Heart right ventricle (tissue), 16 donors: ENCODE data around the gene RNF113B. TPM values are rescaled to one million over a fixed set of nuclear protein-coding genes. Genes with fewer than 3 reads are reported as not detected.

Experiments
- ATAC-seq, 8 donors: fragments of 200-7000 bp; cut with Tn5 transposase; one replicate each; pipeline ENCODE4 v1.9.1; 2020; ENCODE audit warnings: mild to moderate bottlenecking in 8 of 8, moderate library complexity in 8 of 8, moderate number of reproducible peaks in 1 of 8
- DNase-seq, 2 donors: peaks; one replicate each; pipeline ENCODE4 v3.0.0-alpha.2; 2020
- H3K27ac ChIP-seq, 10 donors: fragments of 200-600 bp; sonication (generic) in 2 of 10; one replicate each; pipeline versions ENCODE4 v1.5.0 to v1.8.0; 2020 to 2022; ENCODE audit warnings: mild to moderate bottlenecking in 3 of 10
- H3K27me3 ChIP-seq, 7 donors: fragments of 200-600 bp; one replicate each; pipeline ENCODE4 v1.8.0; 2021 to 2022; ENCODE audit warnings: mild to moderate bottlenecking in 2 of 7
- H3K36me3 ChIP-seq, 9 donors: fragments of 200-600 bp; sonication (generic) in 1 of 9; one replicate each; pipeline versions ENCODE4 v1.5.0 to v1.8.0; 2020 to 2022; ENCODE audit warnings: mild to moderate bottlenecking in 2 of 9
- H3K4me1 ChIP-seq, 9 donors: fragments of 200-600 bp; sonication (generic) in 1 of 9; one replicate each; pipeline versions ENCODE4 v1.5.0 to v1.8.0; 2020 to 2022; ENCODE audit warnings: mild to moderate bottlenecking in 4 of 9
- H3K4me3 ChIP-seq, 10 donors: fragments of 200-600 bp; sonication (generic) in 2 of 10; one replicate each; pipeline versions ENCODE4 v1.5.0 to v1.8.0; 2020 to 2022; ENCODE audit warnings: mild to moderate bottlenecking in 7 of 10, moderate library complexity in 2 of 10
- H3K9me3 ChIP-seq, 11 donors: fragments of 200-600 bp in 10 of 11; sonication (generic) in 2 of 11; one replicate each; pipeline versions ENCODE4 v1.5.0 to v1.8.0; 2013 to 2022; ENCODE audit warnings: mild to moderate bottlenecking in 2 of 11, control low read depth in 1 of 11, moderate library complexity in 1 of 11
- CTCF ChIP-seq, 9 donors: fragments of 200-600 bp; sonication (generic) in 2 of 9; IDR thresholded peaks; one replicate each; pipeline versions ENCODE4 v1.5.0 to v1.8.0; 2021 to 2022; ENCODE audit warnings: antibody characterized with exemption in 9 of 9, mild to moderate bottlenecking in 5 of 9, moderate library complexity in 1 of 9
- WGBS, 2 donors: extraction: QIAGEN DNeasy Blood & Tissue Kit; methylation state at CpG; one replicate each; pipeline ENCODE4 v1.1.7; 2013; ENCODE audit warnings: inconsistent platforms in 1 of 2; 5-methylcytosine and 5-hydroxymethylcytosine counted together
- intact Hi-C, 10 donors: fragments of 100-400 bp; cut with DNase I; formaldehyde crosslinking; loops; one replicate each; pipeline versions ENCODE4 v1.11.1 to v1.14.2; 2022
- polyA plus RNA-seq, 2 donors: library from polyadenylated mRNA; stranded (reverse); fragments of 200-250 nt; gene quantifications; one replicate each; pipeline ENCODE4 v1.2.3, GENCODE V29; 2013
- total RNA-seq, 10 donors: library from RNA; stranded (reverse); fragmentation: NEBNext Ultra II Directional in 3 of 10; extraction: Animal tissue kit (Norgen Biotek cat#: 25700) in 3 of 10; gene quantifications; one replicate each; pipeline versions ENCODE4 v1.2.1 to v1.2.4, GENCODE V29; 2021 to 2023
- donor health status: Arrhythmogenic right ventricular cardiomyopathy.
- donor health status: ischemic (EF 13 %, LVEDD 7.1; RV severe dilation, severe dysfunction).
- donor health status: healthy with polysubstance abuse.
- donor health status: DM: no; HTN: yes; CAD: no.
- donor health status: DM: no; HTN: no; CAD: no.
- donor health status: ischemic (EF 25% LVEDD 6.9; RV normal size, moderate dysfunction).
- donor health status: ischemic (EF 25% LVEDD 5.7; RV mildly dilated, moderate dysfunction).
- donor health status: healthy.
- donor health status: DM: yes; HTN: yes; CAD: no.
- donor health status: Ischemic cardiomyopathy.
- donor health status: ischemic (EF 35%, LVEDD 5.7; RV mildly dilated, moderate dysfunction).
- donor health status: nonischemic (EF 11% LVEDD 7.7; RV severe dilation, severe dysfunction).
- donor health status: DM: yes; HTN: yes; CAD: no.
- donor health status: PGD.
- donor health status: ischemic (EF 29% LVEDD 5.4; RV normal size, mild dysfunction).
- donor health status: nonischemic (EF 23%, LVEDD 6.1; RV moderate dilation, normal function).

Gene RNF113B
- total and polyA plus RNA-seq, 12 donors, result not detected

GRCh38 chr13:98195054-98195791 is 18.2 kb upstream of the RNF113B start:
- intact Hi-C loops, result no loop called here
- peaks cover 0 to 10% (median 4%) of the 10 kb centered on the region in 9 donors for H3K4me1 ChIP-seq
- H3K4me3 ChIP-seq, result no peak overlapping the region
- no peaks in the 10 kb centered on the region for H3K36me3 ChIP-seq
- ATAC-seq (no peak), DNase-seq (no peak)
- no peaks in the 10 kb centered on the region for H3K27me3 ChIP-seq
- H3K9me3 ChIP-seq, result no peaks in the 10 kb centered on the region
- 89 to 92% methylated on average over 10 of the region's 10 CpGs for WGBS, 2 donors
- no peak for TF ChIP-seq CTCF (IDR thresholded peaks at IDR 0.05)
- no peak overlapping the region for H3K27ac ChIP-seq

GRCh38 chr13:98192008-98192407 is 14.9 kb upstream of the RNF113B start:
- DNase-seq (no peak), ATAC-seq (no peak)
- H3K27me3 ChIP-seq, result no peaks in the 10 kb centered on the region
- H3K4me3 ChIP-seq, result no peak overlapping the region
- TF ChIP-seq CTCF (IDR thresholded peaks at IDR 0.05), result no peak
- intact Hi-C loops, result no loop called here
- 90 to 91% methylated on average over 2 of the region's 2 CpGs for WGBS, 2 donors
- peaks cover 6 to 41% (median 29%) of the 10 kb centered on the region in 9 donors for H3K4me1 ChIP-seq
- H3K36me3 ChIP-seq, result no peaks in the 10 kb centered on the region
- no peaks in the 10 kb centered on the region for H3K9me3 ChIP-seq
- H3K27ac ChIP-seq, result no peak overlapping the region

- DNase-seq (no peak), ATAC-seq (no peak)
- H3K27me3 ChIP-seq, result no peaks in the 10 kb centered on the region
- H3K27ac ChIP-seq, result no peak overlapping the region
- no peaks in the 10 kb centered on the region for H3K9me3 ChIP-seq
- WGBS, 2 donors, result 72 to 74% methylated on average over 11 of the region's 11 CpGs
- no peak for TF ChIP-seq CTCF (IDR thresholded peaks at IDR 0.05)
- intact Hi-C loops, result no loop called here
- peaks cover 6 to 42% (median 29%) of the 10 kb centered on the region in 9 donors for H3K4me1 ChIP-seq
- no peaks in the 10 kb centered on the region for H3K36me3 ChIP-seq
- no peak overlapping the region for H3K4me3 ChIP-seq
These were observed 13.9 kb upstream of the RNF113B start for GRCh38 chr13:98190889-98191444.

GRCh38 chr13:98189841-98190505 is 12.9 kb upstream of the RNF113B start:
- Histone ChIP-seq H3K9me3 (no peaks in the 10 kb centered on the region), H3K4me3 (no peak overlapping the region), H3K4me1 (peaks cover 6 to 42% (median 29%) of the 10 kb centered on the region in 9 donors), H3K27me3 (no peaks in the 10 kb centered on the region), H3K36me3 (no peaks in the 10 kb centered on the region), H3K27ac (no peak overlapping the region)
- DNase-seq, result peak; percentile 27 to 55
- intact Hi-C loops, result no loop called here
- WGBS, 2 donors, result 14 to 19% methylated on average over 4 of the region's 4 CpGs
- TF ChIP-seq CTCF (IDR thresholded peaks at IDR 0.05), result no peak
- peak in 7 of 8 donors; percentile 28 to 77 (median 59) for ATAC-seq
